LNCAP (cell line): ENCODE results near the gene NF2.

Experiments used
- CTCF ChIP-seq: fragments of 450-650 bp; IDR thresholded peaks from 2 replicates; pipeline ENCODE4 v1.5.1; 2017; ENCODE audit warnings: mild to moderate bottlenecking

The NF2 gene

GRCh38 chr22:29670626-29671025, 67.2 kb downstream of the NF2 start:
- no peak for TF ChIP-seq CTCF

GRCh38 chr22:29673361-29674066, 70.1 kb downstream of the NF2 start:
- TF ChIP-seq CTCF = no peak

- TF ChIP-seq CTCF = no peak
Measured at GRCh38 chr22:29674121-29674520, 70.7 kb downstream of the NF2 start.

- no peak for TF ChIP-seq CTCF
Measured at GRCh38 chr22:29679316-29679715, 75.9 kb downstream of the NF2 start.

GRCh38 chr22:29683536-29683935, 80.1 kb downstream of the NF2 start:
- TF ChIP-seq CTCF = no peak

GRCh38 chr22:29684244-29684643, 80.8 kb downstream of the NF2 start:
- TF ChIP-seq CTCF = no peak

GRCh38 chr22:29689206-29689879, 85.9 kb downstream of the NF2 start:
- no peak for TF ChIP-seq CTCF
